HG02981 (cell line): ENCODE results near the gene TNRC6B.

Source experiments
- ATAC-seq: cut with Tn5 transposase; IDR thresholded peaks from one replicate; pipeline ENCODE4 v1.9.1; 2021; ENCODE audit warnings: mild to moderate bottlenecking, moderate library complexity; ENCODE audit not compliant: unreplicated experiment

Gene TNRC6B

GRCh38 chr22:40322818-40323447, 145.2 kb downstream of the TNRC6B start:
- ATAC-seq, result no peak

DNA sequence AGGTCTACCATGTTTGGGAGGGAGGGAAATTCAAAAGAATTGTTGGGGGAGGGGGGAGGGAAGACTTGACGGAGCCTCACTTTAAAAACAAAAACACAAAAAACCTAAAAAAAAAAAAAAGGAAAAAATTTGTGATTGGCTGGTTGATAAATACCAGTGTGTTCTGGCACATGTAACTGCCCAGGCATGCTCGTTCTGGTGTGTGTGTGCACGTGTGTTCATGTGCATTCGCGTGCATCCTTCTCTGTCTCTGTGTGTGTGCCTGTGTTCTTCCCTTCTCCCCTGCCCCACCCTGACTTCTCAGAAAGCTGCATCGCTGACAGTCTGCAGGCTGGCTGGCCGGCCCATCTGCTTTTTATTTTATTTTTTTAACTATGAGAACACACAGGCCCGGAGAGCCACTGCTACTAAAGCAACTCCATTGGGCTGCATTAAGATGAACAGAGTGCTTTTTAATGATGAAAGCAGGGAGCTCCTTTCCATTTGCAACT, 146.0 kb downstream of the TNRC6B start:
- ATAC-seq, result no peak

GRCh38 chr22:40324468-40325305, 147.0 kb downstream of the TNRC6B start:
- no peak for ATAC-seq

DNA sequence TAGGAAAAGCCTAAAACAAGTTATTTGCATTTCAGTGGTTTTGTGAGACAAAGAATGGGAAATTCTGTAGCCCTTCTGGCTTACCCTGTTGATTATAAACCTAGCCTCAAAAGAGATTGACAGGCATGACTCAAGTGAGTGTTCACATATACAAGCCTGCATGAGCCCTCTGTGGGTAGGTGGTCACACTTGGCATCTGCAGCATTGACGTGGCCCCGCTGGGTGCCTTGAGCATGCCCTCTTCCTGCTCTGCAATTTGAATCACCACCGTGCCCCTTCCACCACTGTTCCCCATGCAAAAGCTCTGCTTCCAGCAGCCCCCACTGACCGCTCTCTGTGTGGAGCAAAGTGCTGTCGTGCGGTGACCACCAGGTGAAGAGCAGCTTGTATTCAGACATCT, 147.6 kb downstream of the TNRC6B start:
- no peak for ATAC-seq

DNA sequence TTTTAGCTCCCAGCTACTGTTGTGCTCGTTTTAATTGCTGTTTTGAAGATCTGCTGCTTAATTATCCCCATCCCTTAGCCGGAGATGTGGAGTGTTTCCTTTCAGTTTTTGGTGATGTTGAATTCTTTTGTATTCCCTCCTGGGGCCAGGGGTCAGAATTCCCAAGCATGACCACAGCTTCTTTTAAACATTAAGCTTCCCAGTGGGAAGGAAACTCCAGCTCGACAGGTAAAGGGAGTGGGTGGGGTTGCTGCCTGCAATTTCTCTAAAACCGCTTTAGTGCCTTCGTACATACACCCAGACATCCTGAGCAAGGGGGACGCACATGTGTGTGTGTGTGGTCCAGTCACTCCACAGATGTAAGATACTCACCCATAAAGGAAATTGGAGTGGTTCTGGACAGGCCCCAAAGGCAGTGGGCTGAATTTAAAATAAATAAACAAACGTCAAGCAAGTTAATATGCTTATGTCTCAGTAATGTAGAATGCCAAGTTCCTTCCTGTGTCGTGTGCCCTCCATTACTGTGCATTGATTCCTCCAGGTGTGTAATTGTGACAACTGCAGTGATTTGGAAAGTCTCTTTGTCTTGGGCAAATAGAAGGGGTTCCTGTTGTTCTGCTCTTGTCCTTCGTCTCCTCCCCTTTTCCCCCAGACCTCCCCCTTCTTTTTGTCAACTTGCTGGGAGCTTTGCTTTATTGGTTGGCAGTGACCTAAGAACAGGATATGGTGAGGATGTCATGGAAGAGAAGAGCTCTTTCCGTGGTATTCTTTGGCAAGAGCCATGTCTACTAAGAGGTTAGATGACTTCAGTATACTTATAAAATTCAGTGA, 149.4 kb downstream of the TNRC6B start:
- no peak for ATAC-seq

DNA sequence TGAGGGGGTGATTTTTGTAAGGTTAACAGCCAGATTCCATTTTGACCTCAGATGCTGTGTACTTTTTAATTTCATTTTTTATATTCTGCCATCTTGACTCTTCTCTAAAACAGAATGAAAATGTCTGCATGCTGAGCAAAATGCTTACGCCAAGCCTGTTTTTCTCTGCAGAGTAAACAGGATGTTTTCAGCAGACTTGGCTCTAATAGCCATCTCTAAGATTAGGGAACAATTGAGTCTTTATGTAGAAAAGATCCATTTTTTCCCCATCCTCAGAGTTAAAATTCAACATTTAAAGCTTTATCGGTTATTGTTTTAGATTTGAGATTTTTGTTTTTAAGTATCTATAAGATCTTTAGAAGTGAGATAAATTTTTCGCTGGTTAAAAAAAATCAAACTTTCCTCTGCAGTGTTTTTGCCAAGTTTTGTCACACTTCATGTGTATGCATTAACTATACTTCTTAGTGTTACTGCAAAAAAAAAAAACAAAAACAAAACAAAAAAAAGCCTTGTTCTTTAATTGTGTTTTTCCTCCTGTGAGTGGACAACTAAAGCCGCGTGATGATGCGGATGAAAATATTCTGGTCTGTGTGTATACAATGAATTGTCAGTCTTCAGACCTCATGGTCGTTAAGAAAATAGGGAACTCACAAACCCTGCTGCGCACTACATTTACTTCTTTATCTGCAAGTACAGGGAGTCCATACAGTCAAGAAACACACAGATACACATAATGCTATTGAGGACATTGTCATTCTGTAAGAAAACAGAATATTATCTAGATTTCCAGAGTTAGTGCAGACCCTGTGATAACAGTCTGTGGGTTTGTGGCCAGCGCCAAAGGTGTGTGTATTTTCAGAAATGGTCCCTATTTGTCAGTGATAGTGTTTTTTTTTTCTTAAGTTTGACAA, 151.1 kb downstream of the TNRC6B start:
- no peak for ATAC-seq

GRCh38 chr22:40329466-40329865, 151.7 kb downstream of the TNRC6B start:
- ATAC-seq, result no peak

GRCh38 chr22:40330086-40330485, 152.4 kb downstream of the TNRC6B start:
- no peak for ATAC-seq

GRCh38 chr22:40330615-40331014, 152.9 kb downstream of the TNRC6B start:
- ATAC-seq, result no peak

DNA sequence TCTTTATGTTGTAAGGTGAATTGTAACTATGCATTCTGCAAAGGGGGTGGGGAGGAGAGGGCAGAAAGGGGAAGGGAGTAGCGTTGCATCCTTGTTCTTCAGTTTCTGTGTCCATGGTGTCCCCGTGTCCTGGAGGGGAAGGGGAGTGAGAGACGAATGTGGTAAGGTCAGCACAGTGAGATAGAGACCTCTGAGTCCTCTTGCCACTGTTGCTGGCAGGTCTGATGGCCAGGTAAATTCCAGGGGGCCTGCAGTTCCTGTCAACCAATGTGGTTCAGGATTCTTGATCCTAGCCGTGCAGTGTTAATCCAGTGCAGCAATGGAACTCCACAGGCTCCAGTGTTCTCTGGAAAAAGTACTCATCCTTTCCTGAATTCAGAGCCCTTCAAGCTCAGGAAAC, 154.0 kb downstream of the TNRC6B start:
- ATAC-seq, result no peak

DNA sequence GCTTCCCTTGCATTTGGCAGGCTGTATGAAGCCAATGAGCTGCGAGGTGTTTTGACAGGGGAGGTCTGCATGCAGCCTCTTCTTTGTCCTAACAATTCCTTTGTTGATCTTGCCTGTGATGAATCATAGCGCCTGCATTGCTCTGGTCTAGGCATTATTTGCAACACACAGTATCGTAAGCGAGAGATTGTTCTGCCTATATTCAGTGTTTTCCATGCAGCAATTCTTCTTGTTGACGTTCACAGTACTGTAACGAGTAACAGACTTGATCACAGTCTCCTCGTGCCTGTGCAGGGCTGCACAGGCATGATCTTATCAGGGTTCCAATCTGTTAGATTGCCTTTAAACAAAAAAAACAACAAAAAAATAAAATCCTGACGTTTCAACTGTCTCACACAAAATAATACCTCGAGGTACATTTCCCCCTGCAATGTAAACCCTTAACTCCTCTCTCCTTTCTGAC, 154.6 kb downstream of the TNRC6B start:
- no peak for ATAC-seq

- ATAC-seq, result no peak
Observed at GRCh38 chr22:40334060-40334459, 156.3 kb downstream of the TNRC6B start.

DNA sequence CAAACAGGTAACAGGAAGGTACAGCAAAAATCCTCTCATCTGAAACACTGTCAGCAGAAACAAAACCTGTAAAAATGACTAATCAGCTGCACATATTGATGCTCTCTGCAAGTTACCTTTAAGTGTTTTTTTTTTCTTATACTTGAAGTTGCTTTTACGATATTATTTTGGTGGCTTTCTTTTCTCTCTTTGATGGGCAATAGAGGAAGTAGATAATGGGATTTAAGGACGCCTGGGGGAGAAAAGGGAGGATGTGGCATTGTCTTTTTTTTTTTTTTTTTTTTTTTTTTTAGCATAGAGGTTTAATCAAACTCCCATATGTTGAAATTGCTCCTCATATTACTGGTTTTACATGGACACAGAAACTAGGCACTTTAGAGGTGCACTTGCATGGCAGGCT, 157.2 kb downstream of the TNRC6B start:
- ATAC-seq, result no peak

DNA sequence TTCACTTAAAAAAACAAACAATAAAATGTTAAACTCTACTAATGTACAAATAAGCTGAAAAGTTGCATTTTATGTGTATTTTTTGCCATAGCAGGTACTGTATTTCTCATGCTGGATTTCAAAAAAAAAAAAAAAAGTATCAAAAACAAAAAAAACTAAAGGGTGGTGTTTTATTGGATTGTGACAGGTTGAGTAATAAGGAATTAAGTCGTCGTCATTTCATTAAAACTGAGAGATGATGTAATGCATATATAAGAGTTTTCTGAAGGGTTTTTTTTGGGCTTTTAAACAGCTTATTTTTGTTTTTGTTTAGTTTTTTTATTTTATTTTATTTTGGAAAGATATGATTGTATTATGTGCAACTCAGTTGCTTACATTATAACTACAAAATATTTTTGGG, 157.6 kb downstream of the TNRC6B start:
- ATAC-seq, result no peak

- no peak for ATAC-seq
Observed at GRCh38 chr22:40340044-40340443, 162.3 kb downstream of the TNRC6B start.

- no peak for ATAC-seq
Observed at GRCh38 chr22:40341604-40342003, 163.9 kb downstream of the TNRC6B start.

DNA sequence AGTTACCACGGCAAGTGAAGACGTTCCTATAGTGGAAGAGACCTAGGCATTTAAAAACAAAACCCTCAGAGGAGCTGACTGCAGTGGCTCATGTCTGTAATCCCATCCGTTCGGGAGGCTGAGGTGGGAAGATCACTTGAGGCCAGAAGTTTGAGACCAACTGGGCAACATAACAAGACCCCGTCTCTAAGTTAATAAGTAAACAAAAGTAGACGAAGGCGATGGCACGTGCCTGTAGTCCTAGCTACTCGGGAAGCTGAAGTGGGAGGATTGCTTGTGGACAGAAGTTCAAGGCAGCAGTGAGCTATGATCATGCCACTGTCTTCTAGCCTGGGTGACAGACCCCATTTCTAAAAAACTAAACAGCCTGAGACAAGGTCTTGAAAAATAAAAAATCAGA, 164.8 kb downstream of the TNRC6B start:
- no peak for ATAC-seq

DNA sequence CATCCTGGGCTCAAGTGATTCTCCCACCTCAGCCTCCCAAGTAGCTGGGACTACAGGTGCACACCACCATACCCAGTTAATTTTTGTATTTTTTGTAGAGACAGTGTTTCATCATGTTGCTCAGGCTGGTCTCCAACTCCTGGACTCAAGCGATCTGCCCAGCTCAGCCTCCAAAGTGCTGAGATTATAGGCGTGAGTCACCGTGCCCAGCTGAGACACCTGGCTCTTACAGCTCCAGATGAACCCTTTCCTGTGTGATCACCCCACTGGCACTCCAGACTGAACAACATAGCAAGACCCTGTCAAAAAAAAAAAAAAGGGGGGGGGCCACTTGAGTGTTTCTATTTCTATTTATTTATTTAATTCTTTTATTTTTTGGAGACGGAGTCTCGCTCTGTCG, 167.5 kb downstream of the TNRC6B start:
- no peak for ATAC-seq

DNA sequence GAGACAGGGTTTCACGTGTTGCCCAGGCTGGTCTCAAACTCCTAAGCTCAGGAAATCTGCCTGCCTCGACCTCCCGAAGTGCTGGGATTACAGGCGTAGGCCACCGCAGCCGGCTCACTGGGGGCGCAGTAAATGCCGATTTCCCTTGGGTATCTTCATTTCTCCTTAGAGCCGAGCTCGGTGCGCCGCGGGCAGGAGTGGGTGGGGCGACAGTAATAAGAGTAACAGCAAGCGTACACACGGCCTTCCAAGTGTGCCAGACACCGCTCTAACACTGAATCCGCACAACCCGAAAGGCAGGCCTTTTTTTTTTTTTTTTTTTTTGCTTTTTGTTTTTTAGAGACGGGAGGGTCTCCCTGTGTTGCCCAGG, 168.1 kb downstream of the TNRC6B start:
- ATAC-seq, result peak; percentile 15
